Right lobe of liver (tissue), 6 donors: ENCODE data around the gene UBE2E2. TPM values are rescaled to one million over a fixed set of nuclear protein-coding genes. Genes with fewer than 3 reads are reported as not detected.

Experiments used
- ATAC-seq, 4 donors: fragments of 200-7000 bp; cut with Tn5 transposase; one replicate each; pipeline ENCODE4 v1.9.1; 2020; ENCODE audit warnings: mild to moderate bottlenecking in 4 of 4, moderate library complexity in 4 of 4
- DNase-seq, 3 donors: peaks; one replicate each; pipeline ENCODE4 v3.0.0-alpha.2; 2020
- H3K27ac ChIP-seq, 3 donors: fragments of 200-600 bp; one replicate each; pipeline ENCODE4 v1.8.0; 2022
- H3K27me3 ChIP-seq, 2 donors: fragments of 200-600 bp; one replicate each; pipeline ENCODE4 v1.8.0; 2022
- H3K36me3 ChIP-seq, 4 donors: fragments of 200-600 bp; sonication (generic) in 1 of 4; one replicate each; pipeline versions ENCODE4 v1.5.1 to v1.8.0; 2017 to 2022; ENCODE audit warnings: control low read depth in 1 of 4
- H3K4me1 ChIP-seq, 4 donors: fragments of 200-600 bp; sonication (generic) in 1 of 4; one replicate each; pipeline versions ENCODE4 v1.5.1 to v1.8.0; 2017 to 2022; ENCODE audit warnings: control low read depth in 1 of 4
- H3K4me3 ChIP-seq, 3 donors: fragments of 200-600 bp; one replicate each; pipeline ENCODE4 v1.8.0; 2022
- H3K9me3 ChIP-seq, 4 donors: fragments of 200-600 bp; sonication (generic) in 1 of 4; one replicate each; pipeline versions ENCODE4 v1.5.1 to v1.8.0; 2017 to 2022; ENCODE audit warnings: control low read depth in 1 of 4
- POLR2A ChIP-seq: fragments of 450-650 bp; IDR thresholded peaks from one replicate; pipeline ENCODE4 v1.6.1; 2017; ENCODE audit warnings: antibody characterized with exemption, mild to moderate bottlenecking
- WGBS: methylation state at CpG from one replicate; pipeline ENCODE4 v1.1.6; 2018; ENCODE audit warnings: low coverage, low lambda C conversion rate; ENCODE audit not compliant: insufficient coverage; ENCODE audit errors: missing lambda C conversion rate; 5-methylcytosine and 5-hydroxymethylcytosine counted together
- intact Hi-C, 2 donors: fragments of 100-400 bp; cut with DNase I; formaldehyde crosslinking; loops; one replicate each; pipeline versions ENCODE4 v1.11.2 to v1.14.1; 2022
- total RNA-seq, 6 experiments: library from RNA; depleted of rRNA in 2 of 6; stranded (reverse); fragments of >200 nt in 2 of 6; fragmentation: NEBNext Ultra II Directional in 3 of 6; extraction: Animal tissue kit (Norgen Biotek cat#: 25700) in 3 of 6; gene quantifications; one replicate each; pipeline versions ENCODE4 v1.1.0 to v1.2.4, GENCODE V29; 2016 to 2023
- TF ChIP-seq, protein P1 (sequence below), 4 donors: fragments of 200-600 bp in 3 of 4; fragments of 450-650 bp in 1 of 4; IDR thresholded peaks; one replicate each; pipeline versions ENCODE4 v1.5.1 to v1.8.0; 2016 to 2022; ENCODE audit warnings: antibody characterized with exemption in 4 of 4, mild to moderate bottlenecking in 2 of 4
- donor health status: DM: no; HTN: yes; CAD: no.
- donor health status: DM: no; HTN: no; CAD: no.
- donor health status: DM: no; HTN: no; CAD: no.
- donor health status: DM: no; HTN: yes; CAD: no.
- donor health status: DM: no; HTN: yes; CAD: no.

UBE2E2 gene
- total RNA-seq, 6 experiments from 2014 or later = 17.2 to 29.1 (median 18.1) TPM

GRCh38 chr3:23547905-23548650, 345.0 kb downstream of the UBE2E2 start:
- no peaks in the 10 kb centered on the region for H3K9me3 ChIP-seq
- H3K36me3 ChIP-seq = no peaks in the 10 kb centered on the region
- ATAC-seq = no peak
- no peak for DNase-seq
- intact Hi-C loops = no loop called here
- WGBS = 76% methylated on average over 4 of the region's 4 CpGs
- TF ChIP-seq POLR2A = no peak
- TF ChIP-seq, protein P1, sequence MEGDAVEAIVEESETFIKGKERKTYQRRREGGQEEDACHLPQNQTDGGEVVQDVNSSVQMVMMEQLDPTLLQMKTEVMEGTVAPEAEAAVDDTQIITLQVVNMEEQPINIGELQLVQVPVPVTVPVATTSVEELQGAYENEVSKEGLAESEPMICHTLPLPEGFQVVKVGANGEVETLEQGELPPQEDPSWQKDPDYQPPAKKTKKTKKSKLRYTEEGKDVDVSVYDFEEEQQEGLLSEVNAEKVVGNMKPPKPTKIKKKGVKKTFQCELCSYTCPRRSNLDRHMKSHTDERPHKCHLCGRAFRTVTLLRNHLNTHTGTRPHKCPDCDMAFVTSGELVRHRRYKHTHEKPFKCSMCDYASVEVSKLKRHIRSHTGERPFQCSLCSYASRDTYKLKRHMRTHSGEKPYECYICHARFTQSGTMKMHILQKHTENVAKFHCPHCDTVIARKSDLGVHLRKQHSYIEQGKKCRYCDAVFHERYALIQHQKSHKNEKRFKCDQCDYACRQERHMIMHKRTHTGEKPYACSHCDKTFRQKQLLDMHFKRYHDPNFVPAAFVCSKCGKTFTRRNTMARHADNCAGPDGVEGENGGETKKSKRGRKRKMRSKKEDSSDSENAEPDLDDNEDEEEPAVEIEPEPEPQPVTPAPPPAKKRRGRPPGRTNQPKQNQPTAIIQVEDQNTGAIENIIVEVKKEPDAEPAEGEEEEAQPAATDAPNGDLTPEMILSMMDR (IDR thresholded peaks at IDR 0.05) = no peak
- no peaks in the 10 kb centered on the region for H3K27me3 ChIP-seq
- H3K27ac ChIP-seq = no peak overlapping the region
- no peaks in the 10 kb centered on the region for H3K4me1 ChIP-seq
- no peak overlapping the region for H3K4me3 ChIP-seq

DNA sequence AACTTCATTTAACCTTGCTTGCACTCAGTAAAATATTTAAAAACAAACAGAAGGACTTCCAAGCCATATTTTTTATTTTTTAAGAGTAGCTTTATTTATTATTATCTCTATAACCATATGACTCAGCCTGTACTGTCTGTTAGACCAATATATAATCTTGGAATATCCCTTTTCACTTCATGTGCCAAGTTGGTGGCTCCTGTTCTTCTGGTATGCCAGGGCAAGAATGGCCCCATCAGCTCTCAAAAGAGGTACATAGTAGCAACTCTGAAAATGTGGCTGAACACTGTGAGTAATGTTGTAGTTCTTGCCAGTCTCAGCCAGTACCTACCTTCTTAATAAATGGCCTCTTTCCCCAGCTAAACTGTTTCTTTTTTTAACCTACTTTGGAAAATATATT, 345.6 kb downstream of the UBE2E2 start:
- intact Hi-C loops = no loop called here

GRCh38 chr3:23549148-23549910, 346.2 kb downstream of the UBE2E2 start:
- ATAC-seq (no peak), DNase-seq (no peak)
- Histone ChIP-seq H3K4me3 (no peak overlapping the region), H3K9me3 (no peaks in the 10 kb centered on the region), H3K36me3 (no peaks in the 10 kb centered on the region), H3K27ac (no peak overlapping the region), H3K4me1 (no peaks in the 10 kb centered on the region), H3K27me3 (no peaks in the 10 kb centered on the region)
- intact Hi-C loops = no loop called here
- 93% methylated on average over 8 of the region's 8 CpGs for WGBS
- no peak for TF ChIP-seq POLR2A
- TF ChIP-seq, protein P1 (IDR thresholded peaks at IDR 0.05) = no peak

More for the DNA sequence above, 345.6 kb downstream of the UBE2E2 start:
- ATAC-seq (no peak), DNase-seq (no peak)
- Histone ChIP-seq H3K27ac (no peak overlapping the region), H3K9me3 (no peaks in the 10 kb centered on the region), H3K4me3 (no peak overlapping the region), H3K4me1 (no peaks in the 10 kb centered on the region), H3K27me3 (no peaks in the 10 kb centered on the region), H3K36me3 (no peaks in the 10 kb centered on the region)
- no peak for TF ChIP-seq POLR2A
- TF ChIP-seq, protein P1 (IDR thresholded peaks at IDR 0.05) = no peak

- DNase-seq (no peak), ATAC-seq (no peak)
- Histone ChIP-seq H3K27ac (no peak overlapping the region), H3K4me3 (no peak overlapping the region), H3K9me3 (no peaks in the 10 kb centered on the region), H3K4me1 (no peaks in the 10 kb centered on the region), H3K36me3 (no peaks in the 10 kb centered on the region), H3K27me3 (no peaks in the 10 kb centered on the region)
- intact Hi-C loops = no loop called here
- TF ChIP-seq, protein P1 (IDR thresholded peaks at IDR 0.05) = no peak
- TF ChIP-seq POLR2A = no peak
- WGBS = 86% methylated on average over 1 of the region's 1 CpG
Measured at GRCh38 chr3:23550402-23550801, 347.3 kb downstream of the UBE2E2 start.
